T-helper 1 cell (primary cell): ENCODE data around the gene TBCEL.
"Not testable (repeated sequence)": the region's sequence is repeated elsewhere in the genome, so short reads cannot be mapped to it uniquely, and the experiment has no call there.

Source experiments
- DNase-seq, 5 donors: peaks; one replicate each; pipeline ENCODE4 v3.0.0-alpha.2; 2012 to 2020

Gene TBCEL

DNA sequence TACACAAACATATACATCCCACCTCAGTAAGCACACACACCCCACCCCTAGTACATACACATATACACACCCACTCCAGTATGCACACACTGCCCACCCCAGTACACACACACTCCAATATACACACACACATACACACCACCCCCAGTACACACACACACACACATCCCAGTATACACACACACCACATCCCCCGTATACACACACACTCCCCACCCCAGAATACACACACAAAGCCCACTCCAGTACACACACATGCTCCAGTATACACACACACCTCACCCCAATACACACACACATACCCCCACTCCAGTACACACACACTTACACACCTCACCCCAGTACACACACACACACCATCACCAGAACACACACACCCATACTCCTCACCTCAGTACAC lies 84.5 kb downstream of the TBCEL start:
- no peak for DNase-seq

DNA sequence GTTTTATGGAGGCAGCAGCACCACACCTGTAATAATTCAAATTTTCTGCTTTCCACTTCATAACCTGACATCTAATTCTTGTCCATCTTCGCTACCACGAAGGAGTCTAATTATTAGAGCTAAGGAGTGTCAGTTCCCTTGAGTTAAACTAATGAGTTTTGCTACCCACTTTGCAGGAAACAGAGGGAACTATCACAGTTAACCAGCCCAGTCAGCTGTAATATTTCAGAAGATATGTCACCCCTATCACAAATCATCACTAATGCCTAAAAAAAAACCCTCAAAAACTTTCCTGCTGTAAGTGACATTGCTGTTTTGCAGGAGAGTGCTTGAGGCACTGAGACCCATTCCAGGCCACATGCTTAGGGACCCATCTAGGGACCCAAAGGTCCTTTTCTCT lies 85.6 kb downstream of the TBCEL start:
- DNase-seq: no peak

DNA sequence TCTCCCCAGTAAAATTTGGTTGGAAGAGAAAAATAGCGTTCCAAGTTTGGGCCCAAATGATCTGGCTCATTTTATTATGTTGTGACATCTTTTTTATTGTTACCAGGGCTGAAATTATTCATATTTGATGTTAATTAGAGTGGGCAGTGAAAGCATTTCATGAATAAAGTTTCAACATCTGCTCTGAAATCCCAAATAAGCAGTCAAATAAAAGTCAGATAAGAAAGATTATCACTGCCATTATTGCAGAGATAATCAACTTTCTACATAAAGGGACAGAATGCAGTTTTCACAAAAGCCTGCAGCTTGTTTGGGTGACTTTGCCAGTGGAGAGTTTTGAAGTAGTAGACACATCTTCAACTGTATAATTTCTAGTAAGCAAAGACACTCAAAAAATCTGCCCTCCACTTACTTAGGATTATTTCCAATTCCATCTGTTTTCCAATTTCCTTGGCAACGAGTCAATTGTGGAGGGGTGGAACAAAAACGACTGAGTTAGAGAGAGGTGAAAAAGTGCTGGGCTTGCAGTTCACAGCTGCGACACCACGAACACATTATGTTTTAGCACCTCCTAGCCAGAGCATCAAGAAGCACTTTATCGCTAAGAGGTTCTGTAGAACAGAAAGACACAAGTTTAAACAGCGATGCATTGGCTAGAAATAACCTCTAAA lies 86.1 kb downstream of the TBCEL start:
- no peak for DNase-seq

DNA sequence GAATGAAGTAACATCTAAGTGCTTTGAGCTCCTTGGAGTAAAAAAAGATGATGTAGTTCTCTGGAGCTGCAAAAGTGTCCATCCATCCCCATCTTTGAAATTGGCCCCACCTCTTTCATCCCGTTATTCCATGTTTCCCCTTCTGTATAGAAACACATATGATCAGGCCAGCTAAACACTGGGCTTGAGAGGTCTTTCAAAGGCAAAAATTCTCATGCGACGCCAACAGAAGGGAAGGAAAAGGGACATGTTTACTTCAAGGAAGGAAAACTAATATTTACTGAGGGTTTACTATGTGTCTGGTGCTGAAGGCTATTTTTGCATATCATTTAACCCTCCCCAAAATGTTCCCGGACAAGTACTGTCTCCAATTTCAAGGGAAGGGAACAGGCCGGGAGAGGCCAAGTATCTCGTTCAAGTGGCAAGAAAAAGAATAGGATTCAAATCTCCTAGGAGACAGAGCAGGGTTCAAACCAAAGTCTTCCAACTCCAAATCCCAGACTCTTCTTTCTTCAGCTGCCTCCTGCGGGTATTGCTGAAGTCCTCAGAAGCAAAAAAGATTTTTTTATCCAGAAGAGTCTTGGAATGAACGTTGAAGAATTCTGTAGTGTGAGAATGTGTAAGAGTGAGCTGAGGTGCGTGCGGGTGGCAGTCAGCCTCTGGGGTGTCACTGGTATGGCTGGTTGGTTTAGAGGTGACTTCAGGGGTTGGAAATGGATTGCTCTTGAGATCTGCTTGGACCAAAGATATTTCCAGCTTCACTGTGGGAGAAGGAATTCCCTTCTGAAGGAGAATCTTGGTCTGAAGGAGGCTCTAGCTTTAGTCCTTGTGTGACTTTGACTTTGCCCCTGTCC lies 87.2 kb downstream of the TBCEL start:
- DNase-seq: no peak

DNA sequence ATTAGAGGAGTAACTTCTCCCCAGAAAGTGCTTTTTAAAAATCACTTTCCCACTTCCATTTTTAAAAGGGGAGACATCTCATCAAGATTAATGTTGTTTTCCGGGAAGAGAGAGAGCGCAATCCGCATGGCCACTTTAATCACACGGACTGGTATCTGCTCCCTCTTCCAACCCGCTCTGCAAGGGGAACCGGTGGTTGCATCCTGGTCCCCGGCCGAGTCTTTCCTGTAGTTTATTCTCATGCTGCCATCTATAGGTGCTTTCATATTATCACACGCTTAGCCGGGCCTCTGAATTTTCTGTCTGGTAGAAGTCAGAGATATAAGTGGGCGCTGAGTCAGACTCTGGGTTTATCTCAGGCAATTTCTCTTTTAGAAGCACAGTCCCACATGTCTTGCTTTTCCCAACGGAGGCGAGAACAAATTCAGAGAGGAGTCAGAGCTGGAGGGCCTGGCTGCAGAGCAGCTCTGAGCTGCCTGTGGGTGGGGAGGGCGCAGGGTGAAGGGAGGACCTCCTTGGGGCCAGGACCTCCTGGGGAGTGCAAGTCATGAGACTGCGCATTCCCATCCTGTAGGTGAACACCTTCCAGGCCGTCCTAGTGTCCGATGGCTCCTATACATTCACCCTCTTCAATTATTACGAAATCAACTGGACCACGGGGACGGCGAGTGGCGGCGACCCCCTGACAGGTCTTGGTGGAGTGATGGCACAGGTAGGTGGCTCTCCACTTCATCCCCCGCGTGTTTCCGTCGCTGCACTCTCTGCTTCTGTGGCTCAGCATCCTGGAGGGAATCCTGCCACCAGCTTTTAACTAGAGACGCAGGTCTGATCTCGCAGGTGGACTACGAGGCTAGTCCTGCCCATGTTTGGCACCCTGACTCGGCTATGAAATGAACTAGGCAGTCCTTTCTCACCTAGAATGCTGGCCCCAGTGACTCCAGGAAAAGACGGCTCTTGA lies 88.9 kb downstream of the TBCEL start:
- DNase-seq: peak in 1 of 5 donors; percentile 24

DNA sequence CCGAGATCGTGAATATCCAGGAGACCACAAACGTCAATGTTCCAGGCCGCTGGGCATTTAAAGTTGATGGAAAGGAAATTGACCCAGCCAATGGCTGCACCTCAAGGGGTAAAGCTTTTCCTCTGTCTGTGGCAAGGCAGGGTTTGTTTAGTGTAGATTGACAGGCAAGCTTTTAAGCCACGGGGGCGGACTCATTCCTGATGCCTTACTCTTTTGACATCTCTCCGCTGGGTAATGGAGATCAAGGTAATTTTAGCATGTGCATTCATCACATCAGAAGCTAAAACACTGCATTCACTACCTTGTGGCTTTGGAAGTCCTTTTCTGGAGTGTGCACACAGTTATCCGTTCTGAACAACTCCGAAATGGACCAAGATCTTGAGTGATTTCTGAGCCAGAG lies 89.7 kb downstream of the TBCEL start:
- no peak for DNase-seq

DNA sequence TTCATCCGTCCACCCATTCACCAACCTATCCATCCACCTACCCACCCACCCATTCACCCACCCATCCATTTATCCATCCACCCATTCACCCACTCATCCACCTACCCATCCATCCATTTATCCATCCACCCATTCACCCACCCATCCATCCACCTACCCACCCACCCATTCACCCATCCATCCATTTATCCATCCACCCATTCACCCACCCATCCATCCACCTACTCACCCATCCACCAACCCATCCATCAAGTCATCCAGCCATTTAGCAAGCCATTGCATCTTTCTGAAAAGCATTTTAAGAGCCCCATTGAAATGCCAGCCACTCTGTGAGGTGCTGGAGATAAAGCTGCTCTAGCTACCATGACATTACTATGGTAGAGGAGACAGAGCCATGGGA lies 91.1 kb downstream of the TBCEL start:
- DNase-seq: not testable (repeated sequence)

DNA sequence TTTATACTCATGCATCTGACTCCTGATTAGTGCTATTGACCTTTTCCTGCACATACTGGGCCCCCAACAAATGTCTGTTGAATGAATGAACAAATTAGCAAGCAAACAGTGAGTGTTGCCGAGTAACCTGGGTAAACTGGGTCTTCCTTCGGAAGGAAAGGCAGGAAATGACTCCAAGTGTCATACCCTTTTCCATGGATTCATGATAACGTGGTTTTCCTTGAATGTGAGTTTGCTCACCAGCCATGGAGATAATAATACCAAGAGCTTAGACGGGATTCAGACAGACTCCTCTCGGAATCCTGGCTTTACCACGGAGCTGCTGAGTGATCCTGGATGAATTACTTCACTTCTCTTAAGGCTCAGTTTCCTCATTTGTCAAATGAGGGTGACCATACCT lies 93.9 kb downstream of the TBCEL start:
- DNase-seq: no peak

DNA sequence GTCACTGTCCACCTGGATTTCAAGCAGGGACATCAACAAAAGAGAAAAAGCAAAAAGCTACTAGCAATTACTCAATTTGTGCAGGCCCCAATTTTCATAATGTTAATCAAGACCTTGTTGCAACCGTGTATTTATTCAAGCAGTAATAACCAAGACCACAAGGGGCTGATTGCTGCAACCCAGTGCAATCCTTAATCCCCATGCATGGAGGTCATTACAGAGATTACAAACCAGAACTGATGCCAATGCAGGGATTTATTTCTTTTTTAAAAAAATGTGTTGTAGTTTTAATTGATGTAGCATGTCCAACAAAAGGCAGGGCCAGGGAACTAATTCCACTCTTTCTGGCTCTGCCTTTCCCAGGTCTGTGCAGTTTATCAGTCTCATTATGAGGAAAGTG lies 95.5 kb downstream of the TBCEL start:
- no peak for DNase-seq

DNA sequence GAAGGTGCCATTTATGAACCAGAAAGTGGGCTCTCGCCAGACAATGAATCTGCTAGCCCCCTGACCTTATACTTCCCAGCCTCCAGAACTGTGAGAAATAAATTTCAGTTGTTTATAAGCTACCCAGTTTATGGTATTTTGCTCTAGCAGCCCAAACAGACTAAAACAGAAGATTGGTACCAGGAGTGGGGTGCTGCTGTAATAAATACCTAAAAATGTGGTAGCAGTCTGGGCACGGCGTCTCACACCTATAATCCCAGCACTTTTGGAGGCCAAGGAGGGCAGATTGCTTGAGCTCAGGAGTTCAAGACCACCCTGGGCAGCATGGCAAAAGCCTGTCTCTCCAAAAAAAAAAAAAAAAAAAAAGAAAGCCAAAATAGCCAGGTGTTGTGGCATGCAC lies 98.4 kb downstream of the TBCEL start:
- no peak for DNase-seq

DNA sequence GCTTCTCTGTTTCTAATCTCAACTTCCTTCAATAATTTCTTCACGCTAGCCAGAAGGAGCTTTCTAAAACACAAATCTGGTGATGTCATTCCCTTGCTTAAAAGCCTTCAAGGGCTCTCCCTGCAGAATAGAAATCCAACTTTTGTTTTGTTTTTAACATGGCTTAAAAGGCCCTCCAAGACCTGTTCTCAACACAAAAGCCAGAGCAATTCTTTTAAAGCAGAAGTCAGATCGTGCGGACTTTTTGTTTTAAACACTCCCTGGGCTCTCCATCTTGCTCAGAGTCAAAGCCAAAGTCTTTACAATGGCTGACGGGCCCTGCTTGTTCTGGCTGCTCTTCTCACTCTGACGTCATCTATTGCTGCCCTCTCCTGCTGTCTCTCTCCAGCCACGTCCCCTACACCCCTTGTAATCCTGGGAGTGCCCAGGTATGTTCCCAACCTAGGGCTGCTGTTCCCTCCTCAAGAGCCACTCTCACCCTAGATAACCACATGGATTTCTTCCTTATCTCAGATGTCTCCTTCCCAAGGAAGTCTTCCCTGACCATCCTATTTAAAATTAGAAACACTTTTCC lies 99.7 kb downstream of the TBCEL start:
- DNase-seq: no peak

DNA sequence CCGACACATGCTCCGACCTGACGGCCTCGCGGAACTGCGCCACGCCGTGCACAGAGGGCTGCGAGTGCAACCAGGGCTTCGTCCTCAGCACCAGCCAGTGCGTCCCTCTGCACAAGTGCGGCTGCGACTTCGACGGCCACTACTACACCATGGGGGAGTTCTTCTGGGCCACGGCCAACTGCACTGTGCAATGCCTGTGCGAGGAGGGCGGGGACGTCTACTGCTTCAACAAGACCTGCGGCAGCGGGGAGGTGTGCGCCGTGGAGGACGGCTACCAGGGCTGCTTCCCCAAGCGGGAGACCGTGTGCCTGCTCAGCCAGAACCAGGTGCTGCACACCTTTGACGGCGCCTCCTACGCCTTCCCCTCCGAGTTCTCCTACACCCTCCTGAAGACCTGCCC lies 103.9 kb downstream of the TBCEL start:
- no peak for DNase-seq

DNA sequence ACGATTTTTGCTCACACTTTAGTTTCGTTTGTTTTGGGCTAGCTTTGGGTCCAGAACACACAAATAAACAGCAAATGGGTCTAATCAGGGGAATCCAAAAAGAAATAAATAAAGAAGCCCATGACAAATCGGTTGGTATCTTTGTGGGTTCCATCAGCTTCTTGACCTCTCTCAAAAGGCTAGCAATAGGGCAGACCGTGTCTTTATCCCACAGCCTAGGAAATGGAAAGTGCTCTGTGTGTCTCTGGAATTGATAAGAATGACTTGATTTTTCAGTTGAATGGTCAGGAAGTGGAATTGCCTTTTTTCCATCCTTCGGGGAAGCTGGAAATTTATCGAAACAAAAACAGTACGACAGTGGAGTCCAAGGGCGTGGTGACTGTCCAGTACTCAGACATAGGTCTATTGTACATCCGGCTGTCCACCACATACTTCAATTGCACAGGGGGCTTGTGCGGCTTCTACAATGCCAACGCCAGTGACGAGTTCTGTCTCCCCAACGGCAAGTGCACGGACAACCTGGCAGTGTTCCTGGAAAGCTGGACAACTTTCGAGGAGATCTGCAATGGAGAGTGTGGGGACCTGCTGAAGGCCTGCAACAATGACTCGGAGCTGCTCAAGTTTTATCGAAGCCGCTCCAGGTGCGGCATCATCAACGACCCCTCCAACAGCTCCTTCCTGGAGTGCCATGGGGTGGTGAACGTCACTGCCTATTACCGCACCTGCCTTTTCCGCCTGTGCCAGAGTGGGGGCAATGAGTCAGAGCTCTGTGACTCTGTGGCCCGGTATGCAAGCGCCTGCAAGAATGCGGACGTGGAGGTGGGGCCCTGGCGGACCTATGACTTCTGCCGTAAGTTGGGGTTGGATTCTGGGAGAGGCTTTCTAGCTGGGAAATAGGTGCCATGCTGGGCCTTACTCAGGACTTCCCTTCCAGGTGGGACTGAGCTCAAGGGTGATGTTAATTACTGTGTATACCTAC lies 105.7 kb downstream of the TBCEL start:
- no peak for DNase-seq

DNA sequence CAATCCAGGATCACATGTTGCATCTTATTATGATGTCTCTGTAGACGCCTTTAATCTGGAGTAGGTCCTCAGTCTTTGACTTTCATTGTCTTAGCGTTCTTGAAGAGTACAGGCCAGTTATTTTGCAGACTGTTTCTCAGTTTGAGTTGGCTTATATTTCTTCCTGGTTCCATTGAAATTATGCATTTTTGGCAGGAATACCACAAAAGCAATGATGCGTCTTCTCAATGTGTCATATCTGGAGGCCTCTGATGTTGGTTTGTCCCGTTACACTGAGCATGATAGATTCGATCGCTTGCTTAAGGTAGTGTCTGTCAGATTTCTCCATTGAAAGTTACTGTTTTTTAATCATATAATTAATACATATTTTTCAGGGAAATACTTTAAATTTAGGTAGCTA lies 107.8 kb downstream of the TBCEL start:
- DNase-seq: no peak

DNA sequence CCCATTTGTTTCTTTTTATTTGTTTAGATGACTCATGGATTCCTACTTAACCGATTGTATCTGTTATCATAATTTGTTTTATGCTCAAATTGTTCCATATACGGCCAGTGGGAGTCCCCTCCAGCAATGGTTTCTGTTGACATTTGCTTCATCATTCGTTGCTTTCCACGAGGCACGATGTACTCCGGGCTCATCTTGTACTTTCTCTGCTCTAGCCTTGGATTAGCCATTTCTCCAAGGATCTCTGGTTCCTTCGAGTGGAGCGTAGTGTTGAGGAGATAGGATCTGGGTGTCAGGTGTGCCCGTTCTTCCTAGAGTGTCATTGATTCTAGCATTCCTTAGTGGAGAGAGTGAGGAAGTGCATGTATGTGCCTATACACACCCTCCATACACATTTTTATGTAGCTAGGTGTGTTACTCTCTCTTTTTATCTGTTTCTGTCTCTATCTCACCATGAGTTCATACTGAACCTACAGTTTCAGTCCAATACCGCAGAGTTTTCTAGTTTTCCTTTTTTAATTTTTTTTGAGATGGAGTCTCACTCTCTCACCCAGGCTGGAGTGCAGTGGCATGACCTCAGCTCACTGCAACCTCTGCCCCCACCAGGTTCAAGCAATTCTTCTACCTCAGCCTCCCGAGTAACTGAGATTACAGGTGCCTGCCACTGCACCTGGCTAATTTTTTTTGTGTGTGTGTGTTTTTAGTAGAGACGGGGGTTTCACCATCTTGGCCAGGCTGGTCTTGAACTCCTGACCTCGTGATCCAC lies 108.5 kb downstream of the TBCEL start:
- no peak for DNase-seq

DNA sequence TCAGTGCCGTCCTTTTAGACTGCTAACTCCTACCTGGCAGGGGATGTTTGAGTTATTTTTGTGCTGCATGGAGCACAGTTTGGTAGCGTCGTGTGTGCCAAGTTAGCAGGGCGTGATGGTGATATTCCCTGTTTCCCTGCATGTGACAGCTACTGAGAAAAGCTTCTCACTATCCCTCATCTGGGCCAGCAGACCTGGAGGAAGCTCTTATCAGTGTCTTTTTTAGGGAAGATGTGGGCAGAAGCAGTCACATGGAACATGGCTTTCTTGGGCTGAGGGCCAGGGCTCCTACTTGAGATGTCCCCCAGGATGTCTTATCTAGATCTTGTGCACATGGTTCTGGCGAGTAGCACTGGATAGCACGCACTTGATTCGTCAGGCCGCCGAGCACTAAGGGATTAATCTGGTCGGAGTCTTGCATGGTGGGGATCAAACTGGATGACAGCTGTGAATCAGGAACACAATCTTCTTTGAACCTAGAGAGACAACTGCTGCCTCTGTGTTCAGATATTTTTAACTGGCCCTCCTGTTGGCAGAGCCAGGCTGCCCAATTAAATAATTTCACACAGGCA lies 110.9 kb downstream of the TBCEL start:
- DNase-seq: no peak

DNA sequence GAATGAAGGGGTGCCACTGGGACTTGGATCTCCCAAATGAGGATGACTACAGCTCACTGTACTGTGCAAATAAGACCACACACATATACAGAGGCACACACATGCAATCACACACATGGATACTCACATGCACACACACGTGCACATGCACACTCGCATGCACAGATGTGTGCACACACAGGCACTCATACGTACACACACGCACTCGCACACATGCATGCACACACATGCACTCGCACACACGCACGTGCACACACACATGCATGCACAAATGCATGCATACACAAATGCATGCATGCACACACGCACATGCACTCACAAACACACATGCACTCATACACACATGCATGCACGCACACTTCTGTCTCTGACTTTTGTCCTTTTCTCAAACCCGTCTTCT lies 113.1 kb downstream of the TBCEL start:
- no peak for DNase-seq

DNA sequence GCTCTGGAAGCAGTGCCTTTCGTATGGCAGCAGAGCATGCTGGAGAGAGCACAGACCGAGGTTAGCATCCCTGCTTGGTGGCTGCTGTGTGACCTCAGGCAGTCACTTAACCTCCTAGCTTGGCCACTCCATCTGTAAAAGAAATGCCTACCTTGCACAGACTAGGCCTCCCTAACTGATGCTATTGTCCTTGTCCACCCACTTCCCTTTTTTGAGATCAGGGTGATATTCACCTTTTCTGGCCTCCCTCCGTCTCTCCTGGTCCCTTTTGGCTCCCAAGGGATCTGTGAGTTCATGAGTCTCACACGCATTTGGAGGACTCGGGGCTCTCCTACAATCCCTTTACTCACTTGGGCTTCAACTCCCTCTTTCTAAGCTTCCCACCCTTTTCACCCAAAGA lies 114.4 kb downstream of the TBCEL start:
- no peak for DNase-seq

DNA sequence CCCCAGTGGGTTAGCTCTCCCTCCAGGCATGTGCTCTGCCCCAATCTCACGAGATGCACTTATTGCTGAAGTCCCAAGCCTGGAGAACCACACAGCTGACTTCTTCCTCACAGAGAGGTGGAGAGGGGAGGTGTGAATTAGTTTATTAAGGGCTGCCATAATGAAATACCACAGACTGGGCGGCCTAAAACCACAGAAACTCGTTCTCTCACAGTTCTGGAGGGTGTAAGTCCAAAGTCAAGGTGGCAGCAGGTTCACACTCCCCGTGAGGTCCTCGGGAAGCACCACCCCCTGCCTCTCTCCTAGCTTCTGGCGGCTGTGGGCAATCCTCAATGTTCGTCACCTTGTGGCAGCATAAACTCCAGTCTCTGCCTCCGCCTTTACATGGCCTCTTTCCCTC lies 116.5 kb downstream of the TBCEL start:
- no peak for DNase-seq
